Transverse colon (tissue), 4 donors: Measurements from ENCODE around the gene SNRNP25. TPM values are rescaled to one million over a fixed set of nuclear protein-coding genes. Genes with fewer than 3 reads are reported as not detected.

ENCODE experiments used
- DNase-seq: peaks from one replicate; pipeline ENCODE4 v3.0.0-alpha.2; 2019
- H3K27ac ChIP-seq, 4 donors: fragments of 200-600 bp; sonication (generic); 2 replicates each; pipeline ENCODE4 v1.5.1; 2016 to 2018; ENCODE audit warnings: inconsistent platforms in 4 of 4
- H3K27me3 ChIP-seq: fragments of 200-600 bp; sonication (generic); 2 replicates; pipeline ENCODE4 v1.5.1; 2017; ENCODE audit warnings: inconsistent platforms
- H3K36me3 ChIP-seq, 4 donors: fragments of 200-600 bp; sonication (generic); 2 replicates each; pipeline ENCODE4 v1.5.1; 2017 to 2019; ENCODE audit warnings: inconsistent platforms in 4 of 4
- H3K4me1 ChIP-seq, 4 donors: fragments of 200-600 bp; sonication (generic); 2 replicates each; pipeline ENCODE4 v1.5.1; 2017 to 2020; ENCODE audit warnings: inconsistent platforms in 4 of 4
- H3K4me3 ChIP-seq, 4 donors: fragments of 200-600 bp; sonication (generic); 1 replicate in 1 of 4; 2 replicates in 3 of 4; pipeline versions ENCODE4 v1.5.1 to v1.6.1; 2017 to 2019; ENCODE audit warnings: inconsistent platforms in 4 of 4
- H3K9me3 ChIP-seq, 2 donors: fragments of 200-600 bp; sonication (generic); 2 replicates each; pipeline ENCODE4 v1.5.1; 2017 to 2019; ENCODE audit warnings: inconsistent platforms in 2 of 2
- EP300 ChIP-seq: sonication (generic); formaldehyde crosslinking; IDR thresholded peaks from one replicate; pipeline ENCODE4 v1.6.1; 2017; ENCODE audit warnings: antibody characterized with exemption, low read depth
- POLR2A ChIP-seq: fragments of 450-650 bp; IDR thresholded peaks from one replicate; pipeline ENCODE4 v1.6.1; 2016; ENCODE audit warnings: antibody characterized with exemption, mild to moderate bottlenecking, moderate library complexity
- POLR2AphosphoS5 ChIP-seq, 3 donors: sonication (generic); formaldehyde crosslinking; IDR thresholded peaks; one replicate each; pipeline ENCODE4 v1.6.1; 2016; ENCODE audit warnings: antibody characterized with exemption in 3 of 3
- WGBS, 2 donors: methylation state at CpG; one replicate each; pipeline ENCODE4 v1.1.5; 2018; ENCODE audit warnings: low coverage in 1 of 2; 5-methylcytosine and 5-hydroxymethylcytosine counted together
- in situ Hi-C, 4 donors: fragments of 200-750 bp; cut with MboI; loops; one replicate each; pipeline versions ENCODE4 v1.15.0 to v1.15.1; 2017; ENCODE audit warnings: low sequenced_read_pairs in 3 of 4, low pct_ligation_motif_present in 1 of 4, low pct_unique_long_range_greater_than_20kb in 1 of 4
- intact Hi-C: fragments of 100-400 bp; cut with DNase I; formaldehyde crosslinking; loops from one replicate; pipeline ENCODE4 v1.15.1; 2023; ENCODE audit warnings: low total_unique reads
- total RNA-seq, 4 donors: library from RNA; depleted of rRNA; stranded (reverse); fragments of >200 nt; gene quantifications; one replicate each; pipeline ENCODE4 v1.1.0, GENCODE V29; 2016
- TF ChIP-seq, protein P1 (sequence below), 5 experiments: fragments of 200-600 bp in 3 of 5; fragments of 450-650 bp in 2 of 5; sonication (generic) in 3 of 5; IDR thresholded peaks; 1 replicate in 2 of 5; 2 replicates in 3 of 5; pipeline ENCODE4 v1.5.1; 2016 to 2017; ENCODE audit warnings: antibody characterized with exemption in 5 of 5, inconsistent platforms in 3 of 5, mild to moderate bottlenecking in 2 of 5, moderate library complexity in 1 of 5

The SNRNP25 gene
- total RNA-seq, 4 donors from 2014 or later, result 5.6 to 27.9 (median 20.2) TPM

DNA sequence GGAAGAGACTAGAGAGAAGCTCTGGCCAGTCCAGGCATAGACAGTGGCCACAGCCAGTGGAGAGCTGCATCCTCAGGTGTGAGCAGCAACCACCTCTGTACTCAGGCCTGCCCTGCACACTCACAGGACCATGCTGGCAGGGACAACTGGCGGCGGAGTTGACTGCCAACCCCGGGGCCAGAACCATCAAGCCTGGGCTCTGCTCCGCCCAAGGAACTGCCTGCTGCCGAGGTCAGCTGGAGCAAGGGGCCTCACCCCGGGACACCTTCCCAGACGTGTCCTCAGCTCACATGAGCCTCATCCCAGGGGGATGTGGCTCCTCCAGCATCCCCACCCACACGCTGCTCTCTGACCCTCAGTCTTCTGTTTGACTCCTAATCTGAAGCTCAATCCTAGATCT is 15.6 kb downstream of the SNRNP25 start:
- H3K27ac ChIP-seq, result peak overlapping the region in 2 of 4 donors; percentile 12 to 28
- intact Hi-C loops (no loop called here), in situ Hi-C loops (no loop called here)
- TF ChIP-seq POLR2AphosphoS5 (IDR thresholded peaks at IDR 0.05), result no peak
- TF ChIP-seq EP300, result no peak
- no peak for TF ChIP-seq POLR2A
- TF ChIP-seq, protein P1, sequence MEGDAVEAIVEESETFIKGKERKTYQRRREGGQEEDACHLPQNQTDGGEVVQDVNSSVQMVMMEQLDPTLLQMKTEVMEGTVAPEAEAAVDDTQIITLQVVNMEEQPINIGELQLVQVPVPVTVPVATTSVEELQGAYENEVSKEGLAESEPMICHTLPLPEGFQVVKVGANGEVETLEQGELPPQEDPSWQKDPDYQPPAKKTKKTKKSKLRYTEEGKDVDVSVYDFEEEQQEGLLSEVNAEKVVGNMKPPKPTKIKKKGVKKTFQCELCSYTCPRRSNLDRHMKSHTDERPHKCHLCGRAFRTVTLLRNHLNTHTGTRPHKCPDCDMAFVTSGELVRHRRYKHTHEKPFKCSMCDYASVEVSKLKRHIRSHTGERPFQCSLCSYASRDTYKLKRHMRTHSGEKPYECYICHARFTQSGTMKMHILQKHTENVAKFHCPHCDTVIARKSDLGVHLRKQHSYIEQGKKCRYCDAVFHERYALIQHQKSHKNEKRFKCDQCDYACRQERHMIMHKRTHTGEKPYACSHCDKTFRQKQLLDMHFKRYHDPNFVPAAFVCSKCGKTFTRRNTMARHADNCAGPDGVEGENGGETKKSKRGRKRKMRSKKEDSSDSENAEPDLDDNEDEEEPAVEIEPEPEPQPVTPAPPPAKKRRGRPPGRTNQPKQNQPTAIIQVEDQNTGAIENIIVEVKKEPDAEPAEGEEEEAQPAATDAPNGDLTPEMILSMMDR (IDR thresholded peaks at IDR 0.05), result no peak
- no peaks in the 10 kb centered on the region for H3K36me3 ChIP-seq
- no peak overlapping the region for H3K4me3 ChIP-seq
- no peaks in the 10 kb centered on the region for H3K27me3 ChIP-seq
- H3K4me1 ChIP-seq, result peaks cover 15 to 53% (median 23%) of the 10 kb centered on the region in 4 donors
- H3K9me3 ChIP-seq, result no peaks in the 10 kb centered on the region
- DNase-seq, result no peak
- 72% methylated on average over 7 of the region's 8 CpGs; no CpG with 5 or more reads in 1 of the 2 donors for WGBS, 2 donors

DNA sequence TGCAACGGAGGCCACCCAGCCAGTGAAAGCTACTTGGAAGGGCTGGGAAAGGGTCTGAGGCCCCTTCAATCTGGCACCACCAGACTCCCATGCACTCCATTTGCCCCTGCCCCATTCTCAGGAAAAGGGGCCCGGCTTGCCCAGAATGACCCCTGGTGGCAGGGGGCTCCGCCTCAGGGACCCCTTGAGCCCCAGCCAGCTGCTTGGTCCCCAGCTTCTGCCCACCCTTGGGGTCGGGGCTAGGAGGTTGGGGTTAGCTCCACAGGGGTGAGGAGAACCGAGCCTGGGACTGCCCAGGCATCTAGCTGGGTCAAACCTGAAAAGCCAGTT is 17.5 kb downstream of the SNRNP25 start:
- Histone ChIP-seq H3K4me1 (peaks cover 12 to 51% (median 27%) of the 10 kb centered on the region in 4 donors), H3K27ac (peak overlapping the region; percentile 87 to 92 (median 90)), H3K27me3 (no peaks in the 10 kb centered on the region), H3K36me3 (no peaks in the 10 kb centered on the region), H3K4me3 (peak overlapping the region in 3 of 4 donors; percentile 60 to 82 (median 78)), H3K9me3 (no peaks in the 10 kb centered on the region)
- in situ Hi-C loops, result no loop called here
- TF ChIP-seq POLR2A (no peak), EP300 (no peak), POLR2AphosphoS5 (IDR thresholded peaks at IDR 0.05) (no peak)
- TF ChIP-seq, protein P1 (IDR thresholded peaks at IDR 0.05), result no peak
- intact Hi-C loops, result no loop called here
- no peak for DNase-seq
- WGBS, 2 donors, result 34% methylated on average over 5 of the region's 5 CpGs; no CpG with 5 or more reads in 1 of the 2 donors

DNA sequence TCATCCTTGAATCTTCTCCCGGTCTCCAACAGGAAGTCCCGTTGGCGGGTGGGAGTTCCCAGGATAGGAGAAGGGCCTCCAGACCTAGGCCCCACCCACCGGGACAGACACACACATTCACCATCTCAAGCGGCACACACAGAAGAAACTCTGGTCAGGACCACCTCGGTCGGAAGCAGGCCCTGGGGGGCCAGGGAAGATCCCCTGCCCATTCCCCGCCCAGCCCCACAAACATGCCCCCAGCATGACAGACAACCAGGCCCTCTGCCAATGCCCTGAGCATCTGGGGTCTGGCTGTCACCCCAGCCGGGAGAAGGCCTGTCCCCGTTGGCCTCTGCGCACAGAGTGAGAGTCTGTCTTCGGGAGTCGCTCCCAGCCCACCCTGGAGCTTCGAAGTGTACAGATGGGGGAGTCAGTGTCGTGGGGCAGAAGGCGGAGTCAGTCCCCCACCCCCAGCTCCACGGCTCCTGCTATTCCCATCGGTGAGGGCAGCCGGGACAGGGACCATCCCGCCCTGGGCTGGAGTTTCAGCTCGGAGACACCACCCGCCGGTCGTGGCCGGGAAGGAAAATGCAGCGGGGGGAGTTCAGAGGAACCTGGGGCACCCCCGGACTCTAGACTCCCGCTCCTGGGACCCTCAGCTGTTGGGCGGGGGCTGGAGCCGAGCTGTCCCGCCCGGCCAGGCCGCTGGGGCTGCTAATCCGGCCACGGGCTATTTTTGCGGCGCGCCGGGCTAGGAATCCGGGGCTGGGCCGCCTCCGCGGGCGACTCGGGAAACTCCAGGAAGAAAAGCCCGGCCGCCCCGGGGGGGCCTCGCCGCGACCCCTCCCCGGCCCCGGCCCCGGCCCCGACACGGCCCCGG is 18.1 kb downstream of the SNRNP25 start:
- Histone ChIP-seq H3K27ac (peak overlapping the region; percentile 87 to 92 (median 90)), H3K9me3 (no peaks in the 10 kb centered on the region), H3K27me3 (no peaks in the 10 kb centered on the region), H3K4me3 (peak overlapping the region; percentile 59 to 82 (median 69)), H3K4me1 (peaks cover 16 to 55% (median 33%) of the 10 kb centered on the region in 4 donors), H3K36me3 (no peaks in the 10 kb centered on the region)
- TF ChIP-seq, protein P1 (IDR thresholded peaks at IDR 0.05), result peak in 3 of 5 experiments; percentile 13 to 30 (median 26)
- TF ChIP-seq EP300, result no peak
- TF ChIP-seq POLR2AphosphoS5 (IDR thresholded peaks at IDR 0.05), result peak; percentile 54 to 71 (median 63)
- peak; percentile 62 for TF ChIP-seq POLR2A
- in situ Hi-C loops, result no loop called here
- DNase-seq, result peak; percentile 79
- WGBS, 2 donors, result 0 to 10% methylated on average over 6 to 28 of the region's 57 CpGs
- intact Hi-C loops, result no loop called here
